ENCODE measurements around the gene FAM124A.

The FAM124A gene

DNA sequence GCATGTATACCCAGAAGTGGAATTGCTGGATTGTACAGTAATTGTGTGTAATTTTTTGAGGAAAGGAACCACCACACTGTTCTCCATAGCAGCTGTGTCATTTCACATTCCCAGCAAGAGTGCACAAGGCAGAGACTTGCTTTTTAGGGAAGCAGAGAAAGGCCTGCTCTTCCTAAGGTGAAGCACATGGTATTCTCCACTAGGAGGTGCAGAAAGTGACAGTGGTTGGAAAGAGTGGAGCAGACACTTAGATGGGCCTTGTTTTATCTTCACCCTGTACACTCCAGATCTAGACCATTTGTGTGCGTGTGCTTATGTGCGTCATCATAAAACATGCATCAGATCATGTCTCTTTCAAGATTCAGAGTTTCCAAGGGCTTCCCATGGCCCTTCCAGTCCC lies 35.0 kb downstream of the FAM124A start:
- Histone ChIP-seq H2AFZ (ENCODE audit: low read depth) (no peak overlapping the region), H4K20me1 (ENCODE audit: insufficient read depth) (no peaks in the 10 kb centered on the region), H3K27ac (no peak overlapping the region), H3K4me3 (IDR thresholded peaks at IDR 0.05; ENCODE audit: insufficient read depth, low read depth, low read length) (no peak overlapping the region), H3K27me3 (ENCODE audit: insufficient read depth, low read depth) (no peaks in the 10 kb centered on the region), H3K4me1 (ENCODE audit: low read depth, poor library complexity, severe bottlenecking) (no peaks in the 10 kb centered on the region), H3K4me2 (no peak overlapping the region), H3K36me3 (ENCODE audit: insufficient read depth) (no peaks in the 10 kb centered on the region), H3K9ac (no peak overlapping the region), H3K79me2 (ENCODE audit: insufficient read depth, low read depth) (no peaks in the 10 kb centered on the region)
- TF ChIP-seq, protein P1, sequence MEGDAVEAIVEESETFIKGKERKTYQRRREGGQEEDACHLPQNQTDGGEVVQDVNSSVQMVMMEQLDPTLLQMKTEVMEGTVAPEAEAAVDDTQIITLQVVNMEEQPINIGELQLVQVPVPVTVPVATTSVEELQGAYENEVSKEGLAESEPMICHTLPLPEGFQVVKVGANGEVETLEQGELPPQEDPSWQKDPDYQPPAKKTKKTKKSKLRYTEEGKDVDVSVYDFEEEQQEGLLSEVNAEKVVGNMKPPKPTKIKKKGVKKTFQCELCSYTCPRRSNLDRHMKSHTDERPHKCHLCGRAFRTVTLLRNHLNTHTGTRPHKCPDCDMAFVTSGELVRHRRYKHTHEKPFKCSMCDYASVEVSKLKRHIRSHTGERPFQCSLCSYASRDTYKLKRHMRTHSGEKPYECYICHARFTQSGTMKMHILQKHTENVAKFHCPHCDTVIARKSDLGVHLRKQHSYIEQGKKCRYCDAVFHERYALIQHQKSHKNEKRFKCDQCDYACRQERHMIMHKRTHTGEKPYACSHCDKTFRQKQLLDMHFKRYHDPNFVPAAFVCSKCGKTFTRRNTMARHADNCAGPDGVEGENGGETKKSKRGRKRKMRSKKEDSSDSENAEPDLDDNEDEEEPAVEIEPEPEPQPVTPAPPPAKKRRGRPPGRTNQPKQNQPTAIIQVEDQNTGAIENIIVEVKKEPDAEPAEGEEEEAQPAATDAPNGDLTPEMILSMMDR (conservative IDR thresholded peaks at IDR 0.05; ENCODE audit: low read depth, low read length) = no peak

DNA sequence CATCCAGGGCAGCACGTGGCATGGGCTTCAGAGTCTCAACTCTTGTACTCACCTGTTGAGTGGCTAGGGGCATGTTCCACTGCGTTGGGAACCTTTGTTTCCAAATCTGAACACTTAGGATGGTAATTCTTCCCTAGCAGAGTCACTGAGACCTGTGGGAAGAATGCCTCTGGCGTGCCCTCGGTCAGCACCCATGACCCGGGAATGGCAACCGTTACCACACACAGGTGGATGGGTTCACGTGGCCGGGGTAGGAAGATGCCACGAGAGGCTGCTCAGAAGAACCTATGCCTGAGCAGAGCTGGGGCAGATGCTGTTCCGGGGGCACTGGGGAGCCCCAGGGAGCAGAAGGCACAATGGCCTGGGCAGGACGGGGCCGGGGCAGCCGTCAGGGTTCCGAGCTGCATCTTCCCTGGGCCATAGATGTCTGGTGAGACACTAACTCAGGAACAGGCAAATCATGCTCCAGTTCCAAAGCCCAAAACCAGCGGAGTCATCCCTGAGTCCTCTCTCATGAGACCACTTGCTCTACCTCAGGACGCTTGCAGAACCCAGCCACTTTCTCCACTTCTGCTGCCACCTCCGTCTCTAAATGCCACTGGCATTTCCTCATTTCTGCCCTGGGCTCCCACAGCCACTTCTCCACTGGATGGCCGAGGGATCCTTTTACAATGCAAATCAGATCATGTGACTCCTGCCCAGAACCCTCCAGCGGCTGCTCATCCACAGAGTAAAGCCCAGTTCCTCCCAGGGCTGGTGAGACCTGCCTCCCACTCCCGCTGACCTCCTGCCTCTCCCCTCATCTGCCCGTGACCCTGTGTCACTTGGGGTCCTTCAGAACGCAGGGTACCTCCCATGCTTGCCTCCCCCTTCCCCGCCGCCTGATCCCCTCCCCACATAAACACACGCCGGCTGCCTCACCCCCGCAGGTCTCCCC lies 36.7 kb downstream of the FAM124A start:
- Histone ChIP-seq H3K36me3 (ENCODE audit: insufficient read depth) (no peaks in the 10 kb centered on the region), H4K20me1 (ENCODE audit: insufficient read depth) (no peaks in the 10 kb centered on the region)

GRCh38 chr13:51260154-51260553 lies 38.0 kb downstream of the FAM124A start:
- Histone ChIP-seq H3K4me2 (no peak overlapping the region), H2AFZ (ENCODE audit: low read depth) (no peak overlapping the region), H3K36me3 (ENCODE audit: insufficient read depth) (no peaks in the 10 kb centered on the region), H3K4me1 (ENCODE audit: low read depth, poor library complexity, severe bottlenecking) (no peaks in the 10 kb centered on the region), H3K9ac (no peak overlapping the region), H3K4me3 (IDR thresholded peaks at IDR 0.05; ENCODE audit: insufficient read depth, low read depth, low read length) (no peak overlapping the region), H3K79me2 (ENCODE audit: insufficient read depth, low read depth) (no peaks in the 10 kb centered on the region), H3K27me3 (ENCODE audit: insufficient read depth, low read depth) (no peaks in the 10 kb centered on the region), H4K20me1 (ENCODE audit: insufficient read depth) (no peaks in the 10 kb centered on the region), H3K27ac (no peak overlapping the region)
- TF ChIP-seq, protein P1 (conservative IDR thresholded peaks at IDR 0.05; ENCODE audit: low read depth, low read length) = no peak

More for the DNA sequence above, 36.7 kb downstream of the FAM124A start:
- Histone ChIP-seq H3K9ac (no peak overlapping the region), H2AFZ (ENCODE audit: low read depth) (no peak overlapping the region), H3K4me2 (no peak overlapping the region), H3K27ac (no peak overlapping the region), H3K27me3 (ENCODE audit: insufficient read depth, low read depth) (no peaks in the 10 kb centered on the region), H3K4me3 (IDR thresholded peaks at IDR 0.05; ENCODE audit: insufficient read depth, low read depth, low read length) (no peak overlapping the region), H3K79me2 (ENCODE audit: insufficient read depth, low read depth) (no peaks in the 10 kb centered on the region), H3K4me1 (ENCODE audit: low read depth, poor library complexity, severe bottlenecking) (no peaks in the 10 kb centered on the region)
- TF ChIP-seq, protein P1 (conservative IDR thresholded peaks at IDR 0.05; ENCODE audit: low read depth, low read length) = no peak

- no peaks in the 10 kb centered on the region for H3K79me2 ChIP-seq (ENCODE audit: insufficient read depth, low read depth)
- no peaks in the 10 kb centered on the region for H3K36me3 ChIP-seq (ENCODE audit: insufficient read depth)
- H3K4me2 ChIP-seq = no peak overlapping the region
- TF ChIP-seq, protein P1 (conservative IDR thresholded peaks at IDR 0.05; ENCODE audit: low read depth, low read length) = no peak
- H3K4me1 ChIP-seq (ENCODE audit: low read depth, poor library complexity, severe bottlenecking) = no peaks in the 10 kb centered on the region
- H3K27me3 ChIP-seq (ENCODE audit: insufficient read depth, low read depth) = no peaks in the 10 kb centered on the region
- H4K20me1 ChIP-seq (ENCODE audit: insufficient read depth) = no peaks in the 10 kb centered on the region
- no peak overlapping the region for H3K4me3 ChIP-seq (IDR thresholded peaks at IDR 0.05; ENCODE audit: insufficient read depth, low read depth, low read length)
- H3K9ac ChIP-seq = no peak overlapping the region
- no peak overlapping the region for H2AFZ ChIP-seq (ENCODE audit: low read depth)
- no peak overlapping the region for H3K27ac ChIP-seq
Observed at GRCh38 chr13:51261610-51262249, 39.5 kb downstream of the FAM124A start.

Measured in KMS-11 (cell line).